ENCODE measurements around the gene CDK14. TPM values are rescaled to one million over a fixed set of nuclear protein-coding genes. Genes with fewer than 3 reads are reported as not detected.

The CDK14 gene
- total and polyA plus RNA-seq, 2 of the 8 experiments (the other 6 are each of a cell fraction or from before 2014, with no cell fraction given), result 5.5 to 47.3 TPM

DNA sequence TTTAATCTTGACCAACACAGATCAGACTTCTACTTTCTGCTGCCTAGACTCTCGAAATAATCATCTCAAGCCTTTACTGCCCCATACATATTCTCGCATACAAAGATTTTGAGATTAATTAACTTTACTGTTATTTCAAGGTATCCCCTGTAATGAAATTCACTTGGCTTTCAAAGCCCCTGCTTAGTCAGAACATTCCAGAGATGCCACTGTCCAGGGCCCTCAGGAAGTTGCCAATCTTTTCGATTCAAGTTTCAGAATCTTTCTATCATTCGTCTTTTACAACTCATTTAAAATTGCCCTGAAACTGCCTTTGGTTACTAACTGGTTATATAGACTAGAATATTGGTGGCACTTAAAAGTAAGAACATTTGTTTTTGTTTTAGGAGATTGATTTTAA is 320.2 kb downstream of the CDK14 start:
- Histone ChIP-seq H3K79me2 (ENCODE audit: control insufficient read depth in 1 of 2, insufficient read depth in 2 of 2, low read length in 2 of 2) (no peaks in the 10 kb centered on the region), H2BK5ac (ENCODE audit: low read depth, low read length) (no peak overlapping the region), H2BK20ac (ENCODE audit: low read length) (no peak overlapping the region), H3K9ac (replicated peaks in 1 of 4; ENCODE audit: extremely low read depth in 1 of 4, low read depth in 3 of 4, low read length in 3 of 4) (no peak overlapping the region), H3K23me2 (ENCODE audit: low read depth, low read length) (no peaks in the 10 kb centered on the region), H4K91ac (replicated peaks; ENCODE audit: insufficient read length, low read length) (no peak overlapping the region), H4K20me1 (replicated peaks in 1 of 2; ENCODE audit: control insufficient read depth in 1 of 2, insufficient read depth in 2 of 2, low read length in 2 of 2) (no peaks in the 10 kb centered on the region), H2AK5ac (ENCODE audit: low read depth, low read length) (no peak overlapping the region), H3K56ac (replicated peaks; ENCODE audit: insufficient read length, low read depth, low read length) (no peak overlapping the region), H3K36me3 (ENCODE audit: control insufficient read depth in 2 of 4, insufficient read depth in 4 of 4, low read length in 3 of 4) (no peaks in the 10 kb centered on the region), H3K27ac (ENCODE audit: low read depth, low read length) (no peak overlapping the region), H2BK15ac (ENCODE audit: low read length) (no peak overlapping the region), H3K4ac (replicated peaks; ENCODE audit: insufficient read length, low read depth, low read length) (no peak overlapping the region), H3K14ac (ENCODE audit: insufficient read length) (no peak overlapping the region), H3K4me1 (replicated peaks in 1 of 4; ENCODE audit: control insufficient read depth in 3 of 4, insufficient read depth in 4 of 4, low read length in 3 of 4) (no peaks in the 10 kb centered on the region), H3K27me3 (replicated peaks in 1 of 4; ENCODE audit: control insufficient read depth in 3 of 4, extremely low read depth in 1 of 4, insufficient read depth in 3 of 4, low read length in 3 of 4) (no peaks in the 10 kb centered on the region), H3K23ac (ENCODE audit: insufficient read length) (no peak overlapping the region), H3K9me3 (ENCODE audit: insufficient read depth in 2 of 2, low read depth in 1 of 2, low read length in 1 of 2) (no peaks in the 10 kb centered on the region), H2BK12ac (ENCODE audit: low read depth, low read length) (no peak overlapping the region), H4K8ac (ENCODE audit: extremely low read depth, insufficient read depth, low read length) (no peak overlapping the region), H3K79me1 (ENCODE audit: low read depth, low read length) (no peaks in the 10 kb centered on the region), H2BK120ac (replicated peaks; ENCODE audit: low read depth, low read length) (no peak overlapping the region), H3K18ac (ENCODE audit: extremely low read depth, low read length) (no peak overlapping the region), H3K4me2 (ENCODE audit: insufficient read depth in 1 of 2, low read depth in 2 of 2, low read length in 2 of 2) (no peak overlapping the region), H2AFZ (ENCODE audit: low read length) (no peak overlapping the region), H4K5ac (ENCODE audit: insufficient read length, low read depth, low read length) (no peak overlapping the region), H3K4me3 (ENCODE audit: extremely low read depth in 1 of 4, insufficient read depth in 2 of 4, low read depth in 3 of 4, low read length in 4 of 4) (no peak overlapping the region)
- WGBS, 2 experiments (ENCODE audit: extremely low coverage in 1 of 2, insufficient coverage in 1 of 2, insufficient read length in 1 of 2, insufficient replicate concordance in 2 of 2, low coverage in 1 of 2, low lambda C conversion rate in 2 of 2, missing lambda C conversion rate in 1 of 2), result 65% methylated on average over 4 of the region's 4 CpGs; no CpG with 5 or more reads in 1 of the 2 experiments
- POLR2A ChIA-PET (ENCODE audit: partially characterized antibody), result no interaction called here
- TF ChIP-seq GTF2F1 (IDR thresholded peaks at IDR 0.05; ENCODE audit: borderline replicate concordance, low read depth, low read length) (no peak), TEAD4 (IDR thresholded peaks at IDR 0.05; ENCODE audit: low read depth, low read length) (peak; percentile 64; the same call in 1 of the 2 replicates)
- FAIRE-seq (peak; percentile 62), DNase-seq (ENCODE audit: low read depth in 1 of 2, low spot score in 2 of 2) (no peak)
- CTCF ChIA-PET (ENCODE audit: partially characterized antibody), result no interaction called here
